ENCODE measurements around the gene FRMD6. TPM values are rescaled to one million over a fixed set of nuclear protein-coding genes. Genes with fewer than 3 reads are reported as not detected.

Gene FRMD6
- total RNA-seq, 1 experiment from 2014 or later = 18.7 TPM

- Histone ChIP-seq H3K4me1 (0 out of 2 replicates have a peak, but pooled peaks cover 2% of the 10 kb centered on the region), H3K4me3 (no peak overlapping the region), H3K27me3 (peaks cover 5% of the 10 kb centered on the region; the same call in 1 of the 2 replicates), H3K9me3 (replicated peaks) (no peaks in the 10 kb centered on the region), H3K27ac (no peak overlapping the region), H3K36me3 (no peaks in the 10 kb centered on the region)
- DNase-seq = peak; percentile 45 to 80
Measured at GRCh38 chr14:51780006-51780692, 128.4 kb downstream of the FRMD6 start.

Other genes starting within 250 kb of the FRMD6 start
- gene GNG2, start 208.7 kb downstream of the FRMD6 start, total RNA-seq (2014; rRNA removed; shearing (Covaris generic)) = 0.15 and 0.43 TPM in 2 replicates

All from SJCRH30 (cell line).